ENCODE data around the gene KAT8.

KAT8 gene

GRCh38 chr16:31179219-31179746 lies 61.8 kb downstream of the KAT8 start:
- TF ChIP-seq, protein P1, sequence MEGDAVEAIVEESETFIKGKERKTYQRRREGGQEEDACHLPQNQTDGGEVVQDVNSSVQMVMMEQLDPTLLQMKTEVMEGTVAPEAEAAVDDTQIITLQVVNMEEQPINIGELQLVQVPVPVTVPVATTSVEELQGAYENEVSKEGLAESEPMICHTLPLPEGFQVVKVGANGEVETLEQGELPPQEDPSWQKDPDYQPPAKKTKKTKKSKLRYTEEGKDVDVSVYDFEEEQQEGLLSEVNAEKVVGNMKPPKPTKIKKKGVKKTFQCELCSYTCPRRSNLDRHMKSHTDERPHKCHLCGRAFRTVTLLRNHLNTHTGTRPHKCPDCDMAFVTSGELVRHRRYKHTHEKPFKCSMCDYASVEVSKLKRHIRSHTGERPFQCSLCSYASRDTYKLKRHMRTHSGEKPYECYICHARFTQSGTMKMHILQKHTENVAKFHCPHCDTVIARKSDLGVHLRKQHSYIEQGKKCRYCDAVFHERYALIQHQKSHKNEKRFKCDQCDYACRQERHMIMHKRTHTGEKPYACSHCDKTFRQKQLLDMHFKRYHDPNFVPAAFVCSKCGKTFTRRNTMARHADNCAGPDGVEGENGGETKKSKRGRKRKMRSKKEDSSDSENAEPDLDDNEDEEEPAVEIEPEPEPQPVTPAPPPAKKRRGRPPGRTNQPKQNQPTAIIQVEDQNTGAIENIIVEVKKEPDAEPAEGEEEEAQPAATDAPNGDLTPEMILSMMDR (conservative IDR thresholded peaks at IDR 0.05; ENCODE audit: control insufficient read depth, insufficient read depth, low read depth, low read length) = no peak
- DNase-seq (ENCODE audit: low read depth) = no peak
- peak overlapping the region; percentile 96 for H3K4me3 ChIP-seq (ENCODE audit: control insufficient read depth, low read depth, low read length)

DNA sequence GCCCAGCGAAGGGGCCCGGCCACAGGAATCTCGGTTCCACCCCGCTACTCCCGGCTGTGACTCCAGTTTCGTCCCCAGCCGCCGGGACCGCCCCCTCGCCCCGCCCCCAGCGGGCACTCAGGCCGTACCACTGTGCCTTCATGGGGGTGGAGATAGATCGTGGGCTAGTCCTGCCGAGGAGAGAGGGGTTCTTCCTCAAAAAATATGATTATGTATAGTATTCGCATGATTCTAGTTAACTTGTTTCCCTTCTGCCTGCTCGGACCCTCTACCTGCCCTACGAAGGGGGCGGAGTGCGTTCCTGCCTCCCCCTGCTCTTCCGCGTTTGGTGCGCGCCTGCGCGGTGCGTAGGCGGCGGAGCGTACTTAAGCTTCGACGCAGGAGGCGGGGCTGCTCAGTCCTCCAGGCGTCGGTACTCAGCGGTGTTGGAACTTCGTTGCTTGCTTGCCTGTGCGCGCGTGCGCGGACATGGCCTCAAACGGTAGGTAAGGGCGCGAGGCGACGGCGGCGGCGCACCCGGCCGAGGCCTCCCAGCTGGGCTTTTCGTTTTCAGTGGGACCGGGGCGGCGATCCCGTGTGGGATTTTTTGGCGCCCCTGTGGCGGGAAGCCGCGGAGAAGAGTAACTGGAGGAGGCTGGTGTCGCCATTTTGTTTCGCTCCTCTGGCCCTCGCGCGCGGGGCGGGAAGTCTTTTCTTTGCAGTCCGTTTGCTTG lies 62.4 kb downstream of the KAT8 start, which contains the start of gene FUS:
FUS (plus strand) TSS at position 393 of the 713 bp plus-strand sequence; CDS start at position 469, 76 bp downstream.
- TF ChIP-seq, protein P1 (conservative IDR thresholded peaks at IDR 0.05; ENCODE audit: control insufficient read depth, insufficient read depth, low read depth, low read length) = no peak
- H3K4me3 ChIP-seq (ENCODE audit: control insufficient read depth, low read depth, low read length) = peak within 1 kb of the TSS; percentile 96
- DNase-seq (ENCODE audit: low read depth) = peak; percentile 84
